ENCODE data around the gene C17orf75.
"Not testable (repeated sequence)": the region's sequence is repeated elsewhere in the genome, so short reads cannot be mapped to it uniquely, and the experiment has no call there.

Gene C17orf75

DNA sequence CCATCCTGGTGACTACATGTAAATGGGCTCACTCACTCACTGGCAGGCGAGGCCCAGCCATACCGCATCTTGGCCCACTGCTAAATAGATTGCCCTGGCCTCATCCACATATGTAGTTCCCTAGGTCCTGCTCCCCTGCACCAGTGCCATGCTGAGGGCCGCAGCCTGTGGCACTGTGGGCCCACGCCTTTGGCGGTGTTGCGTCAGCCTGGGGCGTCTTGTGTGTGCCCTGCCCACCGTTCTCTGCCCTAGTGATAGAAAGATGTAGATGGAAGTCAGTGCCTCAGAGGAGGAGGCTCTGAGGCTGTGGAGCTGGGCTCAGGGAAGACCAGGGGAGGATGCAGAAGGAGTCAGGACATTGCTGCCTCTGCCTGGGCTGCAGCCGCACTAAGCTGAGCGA lies 18.9 kb downstream of the C17orf75 start:
- Mint-ChIP-seq H3K4me3 (no peak overlapping the region), H3K9me3 (no peaks in the 10 kb centered on the region), H3K27me3 (no peaks in the 10 kb centered on the region), H3K36me3 (no peaks in the 10 kb centered on the region), H3K4me1 (peaks cover 13% of the 10 kb centered on the region), H3K27ac (no peak overlapping the region)

DNA sequence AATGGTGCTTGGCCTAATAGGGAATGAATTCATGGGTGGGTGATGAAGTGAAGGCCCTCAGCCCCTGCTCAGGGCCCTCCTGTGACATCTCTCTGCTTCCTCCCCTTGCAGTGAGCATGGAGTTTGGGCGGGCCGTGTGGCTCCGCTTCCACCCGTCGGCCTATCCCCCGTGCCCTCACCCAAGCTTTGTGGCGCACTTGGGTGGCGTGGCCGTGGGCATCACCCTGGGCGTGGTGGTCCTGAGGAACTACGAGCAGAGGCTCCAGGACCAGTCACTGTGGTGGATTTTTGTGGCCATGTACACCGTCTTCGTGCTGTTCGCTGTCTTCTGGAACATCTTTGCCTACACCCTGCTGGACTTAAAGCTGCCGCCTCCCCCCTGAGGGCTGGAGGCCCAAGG lies 21.1 kb downstream of the C17orf75 start:
- no peak overlapping the region for H3K27ac Mint-ChIP-seq
- peaks cover 13% of the 10 kb centered on the region for H3K4me1 Mint-ChIP-seq

GRCh38 chr17:32320080-32320479 lies 21.9 kb downstream of the C17orf75 start:
- peaks cover 13% of the 10 kb centered on the region for H3K4me1 Mint-ChIP-seq
- H3K9me3 Mint-ChIP-seq, H3K36me3 Mint-ChIP-seq, H3K27me3 Mint-ChIP-seq, H3K27ac Mint-ChIP-seq, H3K4me3 Mint-ChIP-seq: not testable (repeated sequence)

More for the DNA sequence above, 21.1 kb downstream of the C17orf75 start:
- Mint-ChIP-seq H3K9me3 (no peaks in the 10 kb centered on the region), H3K27me3 (peaks cover 2% of the 10 kb centered on the region), H3K4me3 (no peak overlapping the region), H3K36me3 (no peaks in the 10 kb centered on the region)

DNA sequence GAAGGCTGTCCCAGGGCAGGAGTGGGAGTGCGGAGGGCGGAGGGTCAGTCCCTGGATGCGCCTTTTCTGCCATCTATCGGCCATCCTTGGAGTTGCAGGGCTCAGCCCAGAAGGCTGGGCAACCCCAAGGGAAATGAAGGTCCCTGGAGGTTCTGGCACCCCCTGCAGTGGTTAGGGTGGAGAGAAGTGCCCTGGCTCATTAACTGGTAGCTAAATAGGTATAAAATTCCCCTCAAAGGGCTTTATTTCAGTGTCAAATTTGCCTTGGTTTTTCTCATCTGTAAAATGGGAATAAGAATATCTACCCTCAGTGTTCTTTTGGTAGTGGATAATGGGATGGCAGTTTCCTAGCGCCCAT lies 22.4 kb downstream of the C17orf75 start:
- Mint-ChIP-seq H3K27me3 (peaks cover 2% of the 10 kb centered on the region), H3K36me3 (no peaks in the 10 kb centered on the region), H3K9me3 (no peaks in the 10 kb centered on the region), H3K4me3 (peak overlapping the region; percentile 83), H3K27ac (no peak overlapping the region), H3K4me1 (peaks cover 13% of the 10 kb centered on the region)

DNA sequence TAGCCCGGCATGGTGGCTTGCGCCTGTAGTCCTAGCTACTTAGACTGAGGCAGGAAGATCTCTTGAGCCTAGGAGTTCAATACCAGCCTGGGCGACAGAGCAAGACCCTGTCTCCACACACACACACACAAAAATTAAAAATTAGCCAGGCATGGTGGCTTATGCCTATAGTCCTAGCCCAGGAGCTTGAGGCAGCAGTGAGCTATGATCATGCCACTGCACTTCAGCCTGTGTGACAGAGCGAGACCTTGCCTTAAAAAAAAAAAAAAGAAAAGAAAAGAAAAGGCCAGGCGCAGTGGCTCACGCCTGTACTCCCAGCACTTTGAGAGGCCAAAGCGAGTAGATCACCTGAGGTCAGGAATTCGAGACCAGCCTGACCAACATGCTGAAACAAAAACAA lies 23.9 kb downstream of the C17orf75 start:
- no peaks in the 10 kb centered on the region for H3K9me3 Mint-ChIP-seq
- H3K4me3 Mint-ChIP-seq: no peak overlapping the region
- no peak overlapping the region for H3K27ac Mint-ChIP-seq
- H3K36me3 Mint-ChIP-seq: no peaks in the 10 kb centered on the region
- peaks cover 2% of the 10 kb centered on the region for H3K27me3 Mint-ChIP-seq
- H3K4me1 Mint-ChIP-seq: peaks cover 2% of the 10 kb centered on the region

GRCh38 chr17:32317353-32317752 lies 24.6 kb downstream of the C17orf75 start:
- H3K27ac Mint-ChIP-seq: no peak overlapping the region
- H3K36me3 Mint-ChIP-seq: no peaks in the 10 kb centered on the region
- H3K4me3 Mint-ChIP-seq: no peak overlapping the region
- H3K4me1 Mint-ChIP-seq: no peaks in the 10 kb centered on the region
- peaks cover 2% of the 10 kb centered on the region for H3K27me3 Mint-ChIP-seq
- H3K9me3 Mint-ChIP-seq: no peaks in the 10 kb centered on the region

DNA sequence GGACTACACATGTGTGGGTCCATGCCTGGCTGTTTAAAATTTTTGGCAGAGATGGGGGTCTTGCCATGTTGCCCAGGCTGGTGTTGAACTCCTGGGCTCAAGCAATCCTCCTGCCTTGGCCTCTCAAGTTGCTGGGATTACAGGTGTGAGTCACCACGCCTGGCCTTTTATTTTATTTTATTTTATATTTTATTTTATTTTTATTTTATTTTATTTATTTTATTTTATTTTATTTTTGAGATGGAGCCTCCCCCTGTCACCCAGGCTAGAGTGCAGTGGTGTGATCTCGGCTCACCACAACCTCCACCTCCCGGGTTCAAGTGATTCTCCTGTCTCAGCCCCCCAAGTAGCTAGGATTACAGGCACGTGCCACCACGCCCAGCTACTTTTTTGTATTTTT lies 25.3 kb downstream of the C17orf75 start:
- not testable (repeated sequence) for H3K27me3 Mint-ChIP-seq, H3K4me1 Mint-ChIP-seq, H3K9me3 Mint-ChIP-seq, H3K4me3 Mint-ChIP-seq, H3K36me3 Mint-ChIP-seq, H3K27ac Mint-ChIP-seq

DNA sequence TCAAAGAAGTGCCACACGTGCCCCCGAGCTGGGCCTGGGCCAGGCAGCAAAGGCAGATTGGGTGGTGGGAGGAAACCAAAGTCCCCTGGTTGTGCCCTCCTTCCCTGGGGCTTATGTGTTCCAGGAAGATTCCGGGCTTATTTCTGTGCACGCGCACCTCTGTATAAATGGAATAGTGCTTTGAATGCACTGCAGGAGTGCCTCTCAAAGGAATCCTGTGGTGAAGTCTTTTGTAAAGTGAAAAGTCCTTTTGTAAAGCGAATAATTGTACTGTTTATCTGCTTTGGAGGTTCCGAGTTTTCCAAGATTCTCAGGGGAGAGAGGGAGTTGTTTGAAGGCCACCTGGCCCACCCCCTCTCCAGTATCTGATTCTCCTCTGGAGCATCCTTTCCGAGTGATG lies 26.8 kb downstream of the C17orf75 start:
- no peaks in the 10 kb centered on the region for H3K4me1 Mint-ChIP-seq
- peaks cover 2% of the 10 kb centered on the region for H3K27me3 Mint-ChIP-seq
- H3K4me3 Mint-ChIP-seq: no peak overlapping the region
- no peaks in the 10 kb centered on the region for H3K9me3 Mint-ChIP-seq
- H3K36me3 Mint-ChIP-seq: no peaks in the 10 kb centered on the region
- H3K27ac Mint-ChIP-seq: no peak overlapping the region

DNA sequence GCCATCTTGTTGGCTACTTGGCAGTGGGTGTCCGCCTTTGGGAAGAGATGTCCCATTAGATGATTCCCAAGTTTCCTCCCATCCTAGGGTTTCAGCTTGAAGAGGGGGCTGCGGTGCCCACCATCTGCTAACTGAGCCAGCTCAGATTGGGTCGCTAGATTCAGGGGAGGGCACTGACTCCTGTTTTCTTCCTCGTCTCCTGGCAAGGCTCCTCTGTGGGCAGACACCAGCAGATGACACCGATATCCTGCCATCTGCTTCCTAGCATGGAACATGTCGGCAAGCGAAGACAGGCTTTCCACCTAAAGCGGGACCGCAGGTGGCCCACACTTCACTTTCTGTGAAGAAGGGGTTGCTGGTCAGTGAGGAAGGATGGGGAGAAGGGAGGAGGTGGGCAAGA lies 27.3 kb downstream of the C17orf75 start:
- Mint-ChIP-seq H3K4me3 (no peak overlapping the region), H3K27ac (no peak overlapping the region), H3K4me1 (no peaks in the 10 kb centered on the region), H3K36me3 (no peaks in the 10 kb centered on the region), H3K9me3 (no peaks in the 10 kb centered on the region), H3K27me3 (peaks cover 2% of the 10 kb centered on the region)

- no peaks in the 10 kb centered on the region for H3K4me1 Mint-ChIP-seq
- no peak overlapping the region for H3K4me3 Mint-ChIP-seq
- H3K9me3 Mint-ChIP-seq: no peaks in the 10 kb centered on the region
- no peak overlapping the region for H3K27ac Mint-ChIP-seq
- no peaks in the 10 kb centered on the region for H3K27me3 Mint-ChIP-seq
- no peaks in the 10 kb centered on the region for H3K36me3 Mint-ChIP-seq
Observed at GRCh38 chr17:32311028-32311536, 30.9 kb downstream of the C17orf75 start.

DNA sequence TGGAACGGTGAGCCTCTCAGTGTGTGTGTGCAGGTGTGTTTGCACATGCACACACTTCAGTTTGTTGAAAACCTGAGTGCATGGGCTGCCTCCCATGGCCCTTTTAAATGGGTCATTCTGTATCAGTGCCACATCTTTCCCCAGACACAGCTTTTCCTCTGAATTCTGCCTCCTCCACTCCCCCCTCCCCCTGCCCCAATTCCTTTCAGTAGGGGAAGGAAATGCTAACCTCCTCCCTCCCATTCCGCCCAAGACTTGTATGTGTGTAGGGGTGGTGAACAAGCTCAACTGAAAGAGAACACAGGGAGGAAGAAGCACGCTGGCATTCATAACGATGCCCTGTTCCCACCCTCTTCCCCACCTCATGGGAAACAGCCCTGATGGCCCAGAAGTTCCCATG lies 34.3 kb downstream of the C17orf75 start:
- Mint-ChIP-seq H3K27ac (no peak overlapping the region), H3K4me1 (no peaks in the 10 kb centered on the region), H3K27me3 (no peaks in the 10 kb centered on the region), H3K36me3 (no peaks in the 10 kb centered on the region), H3K9me3 (no peaks in the 10 kb centered on the region), H3K4me3 (no peak overlapping the region)

DNA sequence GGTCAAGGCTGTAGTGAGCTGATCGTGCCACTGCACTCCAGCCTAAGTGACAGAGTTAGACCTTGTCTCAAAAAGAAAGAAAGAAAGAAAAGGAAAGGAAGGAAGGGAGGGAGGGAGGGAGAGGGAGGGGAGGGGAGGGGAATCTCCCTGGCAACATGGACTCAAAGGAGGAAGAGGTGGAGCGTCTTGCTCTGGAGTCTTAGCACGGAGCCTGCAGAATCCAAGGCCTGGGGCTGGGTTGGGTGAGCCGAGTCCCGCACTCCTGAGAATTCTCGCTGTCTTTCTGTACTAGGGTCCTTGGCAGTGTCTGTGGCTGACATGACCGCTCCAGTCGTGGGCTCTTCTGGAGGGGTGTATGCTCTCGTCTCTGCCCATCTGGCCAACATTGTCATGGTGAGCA lies 36.9 kb downstream of the C17orf75 start:
- Mint-ChIP-seq H3K9me3 (no peaks in the 10 kb centered on the region), H3K4me3 (no peak overlapping the region)

DNA sequence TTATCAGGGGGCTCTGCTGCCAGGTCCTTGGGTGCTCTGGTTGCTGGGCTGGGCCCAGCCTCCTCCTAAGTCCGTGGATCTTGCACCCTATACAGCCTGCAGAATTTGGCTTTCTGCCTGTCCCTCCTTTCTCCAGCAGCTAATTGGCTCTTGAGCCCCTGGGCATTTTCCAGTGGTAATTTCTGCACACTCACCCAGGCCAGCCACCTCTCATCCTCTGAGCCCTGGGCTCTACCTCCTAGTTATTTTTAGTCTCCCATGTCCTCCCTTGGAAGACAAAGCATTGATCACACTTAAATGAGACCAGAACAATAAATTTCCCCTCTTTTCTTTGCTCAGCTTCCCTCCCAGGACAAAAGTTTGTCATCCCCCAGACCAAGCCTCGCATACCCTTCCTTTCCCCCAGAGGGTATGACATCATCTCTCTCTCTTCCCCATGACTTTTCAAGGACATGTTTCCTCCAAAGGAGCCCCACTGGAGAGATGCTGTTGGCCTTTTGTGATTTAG lies 38.1 kb downstream of the C17orf75 start:
- H3K4me3 Mint-ChIP-seq: no peak overlapping the region
- H3K4me1 Mint-ChIP-seq: no peaks in the 10 kb centered on the region
- no peak overlapping the region for H3K27ac Mint-ChIP-seq
- H3K36me3 Mint-ChIP-seq: no peaks in the 10 kb centered on the region
- H3K9me3 Mint-ChIP-seq: no peaks in the 10 kb centered on the region
- H3K27me3 Mint-ChIP-seq: no peaks in the 10 kb centered on the region

More for the DNA sequence above, 36.9 kb downstream of the C17orf75 start:
- Mint-ChIP-seq H3K27ac (no peak overlapping the region), H3K27me3 (no peaks in the 10 kb centered on the region), H3K36me3 (no peaks in the 10 kb centered on the region), H3K4me1 (no peaks in the 10 kb centered on the region)

- Mint-ChIP-seq H3K9me3 (no peaks in the 10 kb centered on the region), H3K27me3 (no peaks in the 10 kb centered on the region), H3K4me1 (no peaks in the 10 kb centered on the region), H3K36me3 (no peaks in the 10 kb centered on the region), H3K27ac (no peak overlapping the region), H3K4me3 (no peak overlapping the region)
Observed at GRCh38 chr17:32302860-32303649, 38.9 kb downstream of the C17orf75 start.

- Mint-ChIP-seq H3K27ac (no peak overlapping the region), H3K4me1 (no peaks in the 10 kb centered on the region), H3K9me3 (no peaks in the 10 kb centered on the region), H3K36me3 (no peaks in the 10 kb centered on the region), H3K27me3 (no peaks in the 10 kb centered on the region), H3K4me3 (no peak overlapping the region)
Observed at GRCh38 chr17:32302037-32302436, 39.9 kb downstream of the C17orf75 start.

DNA sequence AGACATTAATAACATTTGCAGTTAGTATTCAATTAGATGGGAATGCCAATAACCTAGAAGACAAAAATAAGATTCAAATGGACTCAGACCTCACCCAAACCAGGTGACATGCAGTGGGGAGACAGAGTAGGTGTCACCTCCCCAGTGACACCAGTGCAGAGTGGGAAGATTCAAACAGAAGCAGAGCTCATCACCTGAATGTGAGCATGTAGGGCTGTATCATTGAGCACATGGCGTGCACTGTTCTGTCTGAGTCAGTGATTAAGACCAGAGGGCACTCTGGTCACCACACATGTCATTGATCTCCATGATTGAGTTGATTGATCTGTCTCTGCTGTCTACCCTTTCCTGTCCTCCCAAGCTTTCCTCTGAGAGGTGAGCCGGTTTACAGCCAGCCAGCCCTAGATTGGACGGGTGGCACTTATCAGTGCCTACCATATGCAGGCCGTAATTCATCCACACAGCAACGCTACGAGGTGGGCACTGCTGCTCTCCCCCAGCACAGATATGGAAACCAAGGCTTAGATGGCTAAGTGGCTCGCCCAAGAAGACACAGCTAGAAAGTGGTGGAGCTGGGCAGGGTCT lies 42.3 kb downstream of the C17orf75 start:
- Mint-ChIP-seq H3K4me3 (no peak overlapping the region), H3K27me3 (no peaks in the 10 kb centered on the region), H3K27ac (no peak overlapping the region), H3K36me3 (no peaks in the 10 kb centered on the region), H3K9me3 (no peaks in the 10 kb centered on the region), H3K4me1 (no peaks in the 10 kb centered on the region)

Data from activated naive CD4-positive, alpha-beta T cell treated with anti-CD3 and anti-CD28 coated beads, Interleukin-2, amount 50 U/mL, for 24 hours (primary cell).